DMS 273 (cell line): ENCODE results near the gene IQGAP3.
A peak's percentile ranks its signal among the peaks of the same experiment; 100 is the strongest.
"Not testable (repeated sequence)": the region's sequence is repeated elsewhere in the genome, so short reads cannot be mapped to it uniquely, and the experiment has no call there.

Experiments used
- DNase-seq: peaks from one replicate; lab custom pipeline; 2025; ENCODE audit not compliant: unreplicated experiment; lab: John Stamatoyannopoulos, UW

IQGAP3 gene

DNA sequence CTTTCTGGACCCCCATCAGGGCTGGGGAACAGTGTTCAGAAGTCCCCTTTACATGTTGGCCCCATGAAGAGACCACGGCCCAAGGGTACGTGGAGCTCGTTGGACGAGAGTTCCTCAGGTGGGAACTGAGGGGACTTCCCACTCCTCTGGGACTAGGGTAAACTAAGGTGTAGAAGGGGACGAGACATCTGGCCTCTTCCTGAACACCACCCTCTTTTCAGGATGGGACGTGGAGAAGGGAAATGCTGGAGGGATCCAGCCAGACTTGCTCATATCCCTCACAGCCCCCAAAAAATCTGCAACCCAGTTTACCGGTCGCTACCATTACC, 21.3 kb upstream of the IQGAP3 start:
- no peak for DNase-seq

DNA sequence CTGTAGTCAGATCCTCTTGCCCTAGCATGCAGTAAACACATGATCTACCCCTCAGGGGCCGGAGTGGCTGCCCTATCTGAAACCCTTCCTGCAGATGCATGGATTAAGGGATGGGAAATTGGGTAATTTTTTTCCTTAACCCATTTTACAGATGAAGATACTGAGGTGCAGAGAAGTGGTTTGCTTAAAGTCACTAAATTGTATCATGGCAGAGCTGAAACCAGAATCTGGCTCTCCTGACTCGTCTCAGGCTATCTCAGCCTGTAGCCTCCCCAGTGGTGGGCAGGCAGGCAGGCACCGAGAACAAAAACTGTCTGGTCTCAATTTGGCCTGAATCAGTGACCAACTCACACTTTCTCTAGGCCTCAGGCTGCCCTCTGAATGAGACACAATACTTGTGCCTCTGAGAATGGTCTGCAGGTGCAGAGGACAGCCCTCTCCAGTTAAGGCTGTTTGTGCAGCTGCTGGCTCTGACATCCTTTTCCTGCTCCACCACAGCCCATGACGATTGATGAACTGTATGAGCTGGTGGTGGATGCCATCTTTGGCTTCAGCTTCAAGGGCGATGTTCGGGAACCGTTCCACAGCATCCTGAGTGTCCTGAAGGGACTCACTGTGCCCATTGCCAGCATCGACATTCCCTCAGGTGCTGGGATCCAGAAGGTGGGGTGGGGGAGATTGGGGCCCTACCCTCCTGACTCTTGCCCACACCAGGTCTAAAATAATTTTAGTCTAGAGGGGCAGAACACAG, 20.7 kb upstream of the IQGAP3 start:
- DNase-seq, result no peak

DNA sequence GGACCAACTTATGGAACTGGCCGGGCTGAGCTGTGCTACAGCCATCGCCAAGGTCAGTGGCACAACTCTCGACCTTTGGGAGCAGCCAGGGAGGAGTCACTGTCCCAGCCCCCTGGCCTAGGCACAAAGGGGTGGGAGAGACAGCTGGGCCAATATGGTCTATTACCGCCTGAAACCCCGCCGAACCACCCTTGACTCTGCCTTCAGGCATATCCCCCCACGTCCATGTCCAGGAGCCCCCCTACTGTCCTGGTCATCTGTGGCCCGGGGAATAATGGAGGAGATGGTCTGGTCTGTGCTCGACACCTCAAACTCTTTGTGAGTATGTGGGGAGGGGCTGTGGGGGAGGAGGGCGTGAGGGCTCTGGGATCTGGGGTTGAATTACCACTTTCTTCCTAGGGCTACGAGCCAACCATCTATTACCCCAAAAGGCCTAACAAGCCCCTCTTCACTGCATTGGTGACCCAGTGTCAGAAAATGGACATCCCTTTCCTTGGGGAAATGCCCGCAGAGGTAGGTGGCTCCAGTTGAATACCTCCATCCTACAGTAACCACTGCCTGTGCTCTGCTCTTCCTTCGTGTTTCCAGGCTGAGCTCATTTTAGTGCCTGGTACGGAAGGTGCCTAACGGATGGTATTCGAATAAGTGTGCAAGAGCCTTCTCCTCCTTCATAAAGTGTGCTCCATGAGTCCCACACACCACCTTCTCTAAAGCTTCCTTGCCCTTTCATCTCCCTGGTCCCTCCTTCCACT, 20.0 kb upstream of the IQGAP3 start:
- DNase-seq, result peak; percentile 55

DNA sequence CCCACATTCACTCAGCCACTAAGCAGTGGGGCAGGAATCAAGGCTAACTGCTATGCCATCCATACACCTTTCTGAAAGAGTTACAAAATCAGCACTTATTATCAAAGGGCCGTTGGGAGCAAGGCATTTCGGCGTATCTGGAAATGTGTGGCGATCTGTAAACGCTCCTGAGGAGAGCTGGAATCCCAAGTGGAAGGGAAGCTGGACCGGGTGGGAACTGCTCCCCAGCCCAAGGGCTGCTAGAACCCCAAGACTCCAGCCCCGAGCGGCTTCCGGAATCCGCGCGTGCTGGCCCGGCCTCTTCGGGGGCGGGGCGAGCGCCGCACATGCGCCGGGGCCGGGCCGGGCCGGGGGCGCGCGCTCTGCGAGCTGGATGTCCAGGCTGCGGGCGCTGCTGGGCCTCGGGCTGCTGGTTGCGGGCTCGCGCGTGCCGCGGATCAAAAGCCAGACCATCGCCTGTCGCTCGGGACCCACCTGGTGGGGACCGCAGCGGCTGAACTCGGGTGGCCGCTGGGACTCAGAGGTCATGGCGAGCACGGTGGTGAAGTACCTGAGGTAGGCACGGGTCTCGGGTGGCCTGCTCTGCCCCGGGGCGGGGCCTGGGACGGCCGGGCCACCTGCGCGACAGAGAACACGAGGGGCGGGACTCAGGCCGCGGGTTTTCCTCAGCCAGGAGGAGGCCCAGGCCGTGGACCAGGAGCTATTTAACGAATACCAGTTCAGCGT, 19.2 kb upstream of the IQGAP3 start, which contains the start of gene NAXE:
TSS of gene NAXE (plus strand) at position 345 of the 726 bp plus-strand sequence. CDS start at position 374, 29 bp downstream.
- DNase-seq, result peak; percentile 90

DNA sequence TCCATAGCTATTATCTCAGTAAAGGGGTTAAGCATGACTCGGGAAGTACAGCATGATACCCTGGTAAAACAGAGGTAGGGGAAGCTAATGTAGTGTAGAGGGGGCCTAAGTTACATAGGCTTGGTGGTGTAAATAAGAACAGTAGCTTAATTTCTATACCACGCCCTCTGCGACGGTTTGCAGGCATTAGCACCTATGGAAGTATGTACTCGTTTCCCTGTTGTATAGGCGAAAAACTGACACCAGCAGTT, 18.7 kb upstream of the IQGAP3 start:
- DNase-seq, result no peak

DNA sequence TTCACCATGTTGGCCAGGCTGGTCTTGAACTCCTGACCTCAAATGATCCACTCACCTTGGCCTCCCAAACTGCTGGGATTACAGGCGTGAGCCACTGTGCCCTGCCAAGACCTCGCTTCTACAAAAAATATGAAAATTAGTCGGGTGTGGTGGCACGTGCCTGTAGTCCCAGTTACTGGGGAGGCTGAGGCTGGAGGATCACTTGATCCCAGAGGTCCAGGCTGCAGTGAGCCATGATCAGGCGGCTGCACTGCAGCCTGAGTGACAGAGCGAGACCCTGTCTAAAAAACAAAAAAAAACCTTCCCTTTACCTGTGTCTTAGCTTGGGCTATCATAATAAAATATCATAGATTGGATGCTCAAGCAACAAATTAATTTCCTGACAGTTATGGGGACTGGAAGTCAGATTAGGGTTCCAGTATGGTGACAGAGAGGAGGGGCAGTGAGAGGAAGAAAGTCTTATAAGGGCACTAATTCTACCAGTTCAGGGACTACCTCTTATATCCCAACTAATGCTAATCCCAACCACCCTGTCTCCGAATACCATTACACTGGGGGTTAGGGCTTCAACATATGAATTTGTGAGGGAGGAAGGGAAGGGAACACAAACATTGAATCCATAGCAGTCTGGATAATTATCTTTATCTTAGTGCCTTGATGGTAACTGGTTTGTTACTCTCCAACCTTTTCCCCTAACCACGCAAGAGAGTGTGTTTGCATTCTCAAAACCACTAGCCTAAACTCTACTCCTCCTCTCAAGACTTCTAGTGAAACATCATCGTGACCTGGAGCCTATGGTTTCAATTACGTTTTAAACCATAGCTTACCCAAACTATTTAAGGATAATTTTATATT, 18.2 kb upstream of the IQGAP3 start:
- no peak for DNase-seq

DNA sequence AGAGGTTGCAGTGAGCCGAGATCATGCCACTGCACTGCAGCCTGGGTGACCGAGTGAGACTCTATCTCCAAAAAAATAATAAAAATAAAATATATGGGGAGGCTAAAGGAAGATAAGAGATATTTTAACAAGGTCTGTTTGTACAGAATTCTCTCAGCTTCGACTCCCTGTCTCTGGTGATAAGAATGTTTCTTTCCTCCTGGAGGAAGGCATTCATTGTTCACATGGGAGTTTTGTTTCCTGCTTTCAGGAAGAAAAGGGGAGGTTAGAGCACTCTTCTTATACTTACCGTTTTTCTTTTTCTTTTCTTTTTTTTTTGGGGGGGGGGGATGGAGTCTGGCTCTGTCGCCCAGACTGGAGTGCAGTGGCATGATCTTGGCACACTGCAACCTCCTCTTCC, 17.2 kb upstream of the IQGAP3 start:
- DNase-seq, result no peak

DNA sequence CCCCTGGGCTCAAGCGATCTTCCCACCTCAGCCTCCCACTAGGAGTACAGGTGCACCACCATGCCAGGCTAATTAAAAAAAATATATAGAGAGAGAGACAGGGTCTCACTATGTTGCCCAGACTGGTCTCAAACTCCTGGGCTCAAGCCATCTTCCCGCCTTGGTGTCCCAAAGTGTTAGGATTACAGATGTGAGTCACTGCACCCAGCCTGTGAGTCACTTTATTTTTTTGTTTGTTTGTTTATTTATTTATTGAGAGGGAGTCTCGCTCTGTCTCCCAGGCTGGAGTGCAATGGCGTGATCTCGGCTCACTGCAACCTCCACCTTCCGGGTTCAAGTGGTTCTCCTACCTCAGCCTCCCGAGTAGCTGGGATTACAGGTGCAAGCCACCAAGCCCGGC, 15.6 kb upstream of the IQGAP3 start:
- not testable (repeated sequence) for DNase-seq

DNA sequence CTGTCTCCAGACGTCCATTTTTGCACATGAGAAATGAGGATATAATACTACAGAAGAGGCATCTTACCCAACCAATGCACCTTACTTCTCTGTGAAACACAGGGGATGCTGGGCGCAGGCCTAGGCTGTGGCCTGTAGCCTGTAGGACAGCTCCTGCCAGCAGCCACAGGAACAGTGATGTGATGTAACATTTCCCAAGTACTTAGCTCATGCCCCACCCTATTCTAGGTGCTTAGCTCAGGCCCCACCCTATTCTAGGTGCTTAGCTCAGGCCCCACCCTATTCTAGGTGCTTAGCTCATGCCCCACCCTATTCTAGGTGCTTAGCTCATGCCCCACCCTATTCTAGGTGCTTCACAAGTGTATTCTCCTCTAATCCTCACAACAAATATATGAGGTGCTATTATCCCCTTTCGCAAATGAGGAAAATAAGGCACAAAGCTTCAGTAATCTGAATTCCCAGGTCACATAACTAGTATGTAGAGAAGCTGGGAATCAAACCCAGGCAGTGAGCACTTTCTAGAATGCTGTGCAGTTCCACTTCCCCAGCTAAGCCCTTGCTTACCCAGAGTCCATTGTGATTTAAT, 14.6 kb upstream of the IQGAP3 start:
- no peak for DNase-seq

DNA sequence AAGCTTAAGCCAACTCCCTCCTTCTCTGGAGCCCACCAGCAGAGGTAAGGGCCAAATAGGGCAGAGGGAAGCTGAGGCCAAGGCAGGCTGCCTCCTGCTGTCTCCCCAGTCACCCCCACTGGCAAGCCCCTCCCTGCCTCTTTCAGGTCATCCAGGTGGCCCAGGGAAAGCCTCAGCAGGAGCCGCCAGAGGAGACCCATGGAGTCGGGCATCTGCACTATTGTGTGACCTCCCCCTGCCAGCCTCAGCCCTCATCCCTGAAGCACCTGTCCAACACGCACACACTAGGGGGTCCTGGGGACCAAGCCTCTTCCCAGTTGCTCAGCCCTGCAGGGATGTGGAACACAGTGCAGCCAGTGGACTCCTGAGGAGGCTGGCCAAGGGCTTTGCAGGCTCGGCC, 14.0 kb upstream of the IQGAP3 start:
- DNase-seq, result no peak

DNA sequence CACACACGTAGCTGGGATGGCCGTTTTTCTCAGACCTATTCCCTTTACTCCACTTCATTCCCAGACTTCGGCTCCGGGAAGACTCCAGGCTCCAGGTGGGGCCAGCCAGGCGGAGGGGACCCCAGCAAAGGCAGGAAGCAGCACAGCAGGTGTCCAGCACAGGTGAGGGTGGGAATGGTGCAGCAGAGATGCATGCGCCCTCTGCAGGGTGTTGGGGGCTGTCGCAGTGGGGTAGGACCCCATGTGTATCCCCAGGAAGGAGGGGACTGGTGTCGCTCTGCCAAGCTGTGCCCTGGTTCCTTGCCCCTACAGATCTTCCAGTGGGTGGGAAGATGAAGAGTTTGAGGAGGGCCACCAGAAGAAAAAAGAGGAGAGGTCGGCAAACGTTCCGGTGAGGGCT, 12.4 kb upstream of the IQGAP3 start:
- DNase-seq, result peak; percentile 42

DNA sequence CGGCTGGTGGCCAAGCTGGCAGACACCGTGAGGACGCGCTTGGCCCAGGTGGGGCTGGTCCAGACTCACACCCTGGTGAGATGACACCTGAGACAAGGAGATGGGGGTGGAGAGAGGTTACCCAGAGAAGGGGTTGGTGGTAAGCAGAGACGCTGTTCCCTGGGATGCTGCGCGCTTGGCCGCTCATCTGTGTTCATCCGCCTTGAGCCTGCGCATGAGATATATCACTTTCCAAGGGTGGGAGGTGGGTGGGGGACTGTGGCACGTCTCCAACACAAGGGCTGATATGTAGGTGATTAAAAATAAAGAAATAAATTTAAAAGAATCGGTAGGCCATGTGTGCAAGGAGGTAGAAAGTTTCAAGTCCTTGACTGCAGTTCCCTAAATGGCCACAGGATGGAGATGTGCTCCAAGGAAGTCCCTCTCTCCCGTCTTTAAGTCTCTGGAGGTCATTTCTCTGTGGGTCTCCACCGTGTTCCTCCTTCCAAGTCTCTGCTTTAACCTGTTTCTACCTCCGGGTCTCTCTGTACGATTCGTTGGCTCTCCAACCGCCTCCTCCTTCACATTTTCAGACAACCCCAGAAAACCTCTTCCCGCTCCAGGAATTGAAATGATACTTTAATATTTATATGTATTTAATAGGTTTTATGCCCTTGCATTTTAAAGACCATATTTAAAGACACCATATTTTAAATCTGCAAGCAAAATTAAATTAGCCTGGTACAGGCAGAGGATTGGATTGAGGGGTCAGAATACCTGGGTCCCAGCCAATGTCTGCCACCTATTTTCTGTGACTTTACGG, 11.7 kb upstream of the IQGAP3 start:
- peak; percentile 92 for DNase-seq

DNA sequence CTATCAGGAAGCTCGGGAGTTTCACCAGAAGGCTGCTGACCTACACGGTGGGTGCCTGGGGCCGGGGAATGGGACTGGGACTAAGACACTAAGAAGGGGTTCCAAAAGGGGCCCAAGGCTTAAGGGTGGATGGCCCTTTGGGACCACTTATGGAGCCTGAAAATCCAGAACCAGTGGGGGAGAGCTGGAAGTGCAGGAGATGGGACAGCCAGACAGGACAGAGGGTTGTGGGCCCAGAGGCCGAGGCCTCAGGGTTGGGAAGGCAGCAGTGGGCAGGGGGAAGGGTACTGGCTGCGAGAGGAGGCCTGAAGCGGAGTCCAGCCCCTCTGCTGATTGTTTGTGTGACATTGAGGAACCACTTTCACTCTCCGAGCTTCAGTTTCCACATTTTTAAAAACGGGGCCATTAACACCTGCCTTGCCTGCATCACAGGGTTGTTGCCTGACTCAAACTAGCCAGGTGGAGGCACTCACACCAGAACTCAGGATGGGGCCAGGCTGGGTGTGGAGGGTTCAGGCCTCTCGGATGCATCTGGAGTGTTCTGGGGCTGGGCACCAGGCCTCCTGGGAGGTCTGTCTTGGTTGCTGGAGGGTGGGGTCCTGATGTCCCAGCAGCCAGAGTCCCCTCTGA, 10.1 kb upstream of the IQGAP3 start:
- DNase-seq, result no peak

DNA sequence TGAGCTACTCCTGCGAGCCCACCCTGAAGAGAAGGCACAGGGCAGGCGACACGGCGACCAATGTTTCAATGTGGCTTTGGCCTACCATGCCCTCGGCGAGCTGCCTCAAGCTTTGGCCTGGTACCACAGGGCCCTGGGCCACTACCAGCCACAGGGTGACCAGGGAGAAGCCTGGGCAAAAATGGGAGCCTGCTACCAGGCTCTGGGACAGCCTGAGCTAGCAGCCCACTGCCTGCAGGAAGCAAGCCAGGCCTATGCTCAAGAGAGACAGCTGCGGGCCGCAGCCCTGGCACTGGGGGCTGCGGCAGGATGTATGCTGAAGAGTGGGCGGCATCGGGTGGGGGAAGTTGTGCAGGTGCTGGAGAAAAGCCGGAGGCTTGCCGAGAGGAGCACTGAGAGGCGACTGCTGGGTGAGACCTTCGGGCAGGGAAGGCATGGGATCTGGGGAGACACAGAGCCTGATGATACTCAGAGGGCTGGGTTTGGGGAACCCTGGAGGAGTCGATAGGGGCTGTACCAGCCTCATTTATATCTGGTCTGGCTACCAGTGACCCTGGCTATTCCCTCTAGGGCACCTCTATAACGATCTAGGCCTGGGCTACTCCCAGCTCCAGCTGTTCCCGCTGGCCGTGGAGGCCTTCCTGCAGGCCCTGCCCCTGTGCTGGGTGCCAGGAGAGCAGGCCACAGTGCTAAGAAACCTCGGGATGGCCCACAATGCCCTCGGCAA, 9.5 kb upstream of the IQGAP3 start:
- no peak for DNase-seq

DNA sequence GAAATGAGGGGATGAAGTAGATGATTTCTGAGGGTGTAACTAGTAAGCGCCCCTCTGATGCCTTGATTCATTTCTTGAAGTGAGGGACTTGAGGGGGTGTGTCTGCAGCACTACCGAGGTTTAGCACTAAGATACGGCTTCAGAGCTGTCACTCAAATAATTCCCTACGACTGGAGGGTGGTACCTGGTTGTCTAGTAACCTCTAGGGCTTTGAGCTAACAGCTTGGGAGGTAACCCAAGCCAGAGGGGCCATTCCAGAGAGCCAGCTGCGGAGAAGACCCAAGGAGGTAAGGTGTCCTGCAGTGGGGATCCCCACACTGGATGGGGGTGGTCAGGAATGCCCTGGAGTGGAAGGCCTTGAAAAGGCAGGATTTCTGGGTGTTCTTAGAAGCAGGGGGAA, 7.1 kb upstream of the IQGAP3 start, which contains the start of gene TTC24:
TSS of gene TTC24 (plus strand) at position 252 of the 400 bp plus-strand sequence. CDS start 1,642 bp downstream, outside the sequence.
- DNase-seq, result peak; percentile 46

DNA sequence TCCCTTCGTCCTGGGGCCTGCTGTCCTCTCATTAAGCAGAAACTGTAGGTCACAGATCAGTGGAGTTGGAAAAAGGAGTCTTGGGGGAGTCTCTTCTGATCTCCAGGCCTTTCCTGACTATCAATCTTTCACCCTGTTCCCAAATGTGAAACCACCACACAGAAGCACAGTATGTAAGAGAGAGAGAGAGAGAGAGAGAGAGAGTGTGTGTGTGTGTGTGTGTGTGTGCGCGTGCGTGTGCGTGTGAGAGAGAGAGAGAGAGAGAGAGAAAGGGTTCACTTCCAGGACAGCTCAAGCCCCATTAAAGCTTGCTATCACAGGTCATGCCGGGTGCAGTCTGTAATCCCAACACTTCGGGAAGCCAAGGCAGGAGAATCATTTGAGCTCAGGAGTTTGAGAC, 5.7 kb upstream of the IQGAP3 start:
- no peak for DNase-seq

DNA sequence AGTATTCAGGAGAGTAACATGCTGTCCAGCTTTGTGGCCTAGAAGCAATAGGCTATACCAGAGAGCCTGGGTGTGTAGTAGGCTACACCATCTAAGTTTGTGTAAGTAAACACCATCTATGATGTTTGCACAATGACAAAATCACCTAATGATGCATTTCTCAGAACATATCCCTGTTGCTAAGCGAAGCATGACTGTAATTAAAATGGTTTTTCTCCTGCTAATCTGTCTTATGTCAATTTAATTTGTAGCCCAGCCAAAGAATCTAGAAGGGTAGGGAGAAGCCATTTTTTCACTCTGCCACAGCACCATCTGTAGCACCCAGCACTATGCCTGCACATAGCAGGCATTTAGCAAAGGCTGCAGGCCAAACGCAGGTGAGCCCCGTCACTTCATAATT, 5.2 kb upstream of the IQGAP3 start:
- no peak for DNase-seq

DNA sequence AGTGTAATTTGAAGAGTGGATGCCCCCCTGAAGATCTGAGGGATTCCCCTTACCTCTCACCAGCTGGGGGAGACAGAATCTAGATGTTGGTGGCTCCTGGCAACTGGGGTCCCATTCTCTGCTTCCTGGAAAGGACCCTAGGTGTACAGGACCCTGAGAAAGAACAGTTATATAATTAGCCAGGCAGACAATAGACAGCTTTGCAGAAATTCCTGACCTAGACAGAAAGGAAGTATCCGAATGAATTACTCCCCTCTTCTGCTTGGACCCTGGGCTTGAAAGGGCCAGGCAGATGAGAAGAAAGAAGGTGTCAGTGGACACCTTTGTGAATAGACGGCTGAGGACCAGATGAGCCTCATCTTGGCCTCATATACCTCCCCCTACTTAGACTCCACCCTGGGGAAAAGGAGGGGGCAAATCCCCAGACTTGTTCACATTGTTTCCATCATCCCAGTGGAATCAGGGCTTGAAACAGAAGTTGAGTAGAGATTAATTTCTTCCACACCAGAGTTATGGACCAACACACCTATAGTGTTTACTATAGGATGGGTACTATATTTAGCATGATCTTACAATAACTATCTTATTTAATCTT, 1.8 kb upstream of the IQGAP3 start:
- DNase-seq, result no peak

DNA sequence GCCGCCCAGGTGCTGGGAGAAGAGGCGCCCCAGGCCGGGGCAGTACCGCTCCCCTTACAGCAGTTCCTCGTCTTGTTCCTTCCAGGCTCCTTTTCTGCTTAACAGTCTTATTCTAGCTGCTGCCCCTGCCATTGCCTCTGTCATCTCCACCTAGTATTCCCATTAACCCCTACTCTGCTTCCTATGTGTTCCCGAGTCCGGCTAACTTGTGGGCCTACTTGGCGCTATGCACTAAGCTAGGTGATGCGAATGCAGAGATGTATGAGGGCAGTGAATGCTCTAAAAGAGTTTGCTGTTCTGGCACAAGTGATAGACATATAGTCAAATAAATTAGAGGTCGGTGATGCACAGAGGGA, 276 bp upstream of the IQGAP3 start:
- DNase-seq, result no peak
